Activated effector memory CD4-positive, alpha-beta T cell treated with anti-CD3 and anti-CD28 coated beads, Interleukin-2, amount 50 U/mL, for 16 hours (primary cell): ENCODE results near the gene NRM.
"Not testable (repeated sequence)": the region's sequence is repeated elsewhere in the genome, so short reads cannot be mapped to it uniquely, and the experiment has no call there.

Experiments used
- DNase-seq: peaks from one replicate; pipeline ENCODE4 v3.0.0-alpha.2; 2020

The NRM gene, protein sequence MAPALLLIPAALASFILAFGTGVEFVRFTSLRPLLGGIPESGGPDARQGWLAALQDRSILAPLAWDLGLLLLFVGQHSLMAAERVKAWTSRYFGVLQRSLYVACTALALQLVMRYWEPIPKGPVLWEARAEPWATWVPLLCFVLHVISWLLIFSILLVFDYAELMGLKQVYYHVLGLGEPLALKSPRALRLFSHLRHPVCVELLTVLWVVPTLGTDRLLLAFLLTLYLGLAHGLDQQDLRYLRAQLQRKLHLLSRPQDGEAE

DNA sequence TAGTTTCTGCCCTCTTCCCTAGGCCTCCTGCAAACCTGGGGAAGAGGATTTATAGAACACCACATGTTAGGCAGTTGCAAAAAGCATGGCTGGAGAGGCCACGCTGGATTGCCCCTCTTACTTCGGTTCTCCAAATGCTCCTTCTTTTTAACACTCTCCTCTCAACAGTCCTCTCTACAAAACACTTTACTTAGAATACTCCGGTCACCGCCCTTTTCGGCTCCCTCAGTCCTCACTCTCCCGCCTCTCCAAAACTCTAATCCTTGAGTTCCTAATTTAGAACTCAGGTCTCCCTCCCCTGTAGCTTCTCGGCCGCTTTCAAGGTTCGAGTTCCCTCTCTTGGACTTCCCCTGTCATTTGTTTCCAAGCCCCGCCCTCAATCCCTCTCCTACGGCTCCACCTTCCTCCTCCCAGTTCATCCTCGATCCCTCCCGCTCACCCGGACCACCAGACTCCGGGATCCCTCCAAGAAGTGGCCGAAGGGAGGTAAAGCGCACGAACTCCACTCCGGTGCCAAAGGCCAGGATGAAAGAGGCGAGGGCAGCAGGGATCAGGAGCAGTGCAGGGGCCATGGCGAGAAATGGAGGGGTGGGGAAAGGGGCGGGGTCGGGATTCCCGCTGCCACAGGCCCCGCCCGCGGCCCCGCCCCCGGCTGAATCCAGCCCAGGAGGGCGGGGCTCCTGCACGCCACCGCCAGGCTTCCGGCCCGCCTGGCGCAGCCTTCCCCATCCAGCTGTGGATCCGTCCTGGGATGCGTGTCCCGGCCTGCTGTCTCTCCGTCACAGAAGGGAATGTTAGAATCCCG is at the start of gene NRM:
Gene NRM, minus strand, starts transcription at position 582 of the 805 bp plus-strand sequence. Its CDS starts 10 bp downstream, at position 572.
- peak; percentile 91 for DNase-seq

DNA sequence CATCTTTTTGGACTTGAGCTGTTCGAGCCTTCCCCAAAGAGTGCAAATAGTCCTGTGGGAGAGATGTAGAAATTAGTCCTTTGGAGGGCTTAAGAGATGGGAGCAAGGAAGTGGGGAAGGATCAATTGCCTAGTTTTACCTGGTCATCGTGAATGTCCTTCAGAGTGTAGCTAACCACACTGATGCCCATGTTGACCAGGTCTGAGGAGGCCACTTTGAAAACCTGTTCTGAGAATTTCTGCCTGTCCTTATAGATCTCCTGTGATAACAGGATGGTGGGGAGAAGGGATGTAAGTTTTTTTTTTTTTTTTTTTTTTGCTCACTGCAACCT is 49.7 kb upstream of the NRM start:
- no peak for DNase-seq

DNA sequence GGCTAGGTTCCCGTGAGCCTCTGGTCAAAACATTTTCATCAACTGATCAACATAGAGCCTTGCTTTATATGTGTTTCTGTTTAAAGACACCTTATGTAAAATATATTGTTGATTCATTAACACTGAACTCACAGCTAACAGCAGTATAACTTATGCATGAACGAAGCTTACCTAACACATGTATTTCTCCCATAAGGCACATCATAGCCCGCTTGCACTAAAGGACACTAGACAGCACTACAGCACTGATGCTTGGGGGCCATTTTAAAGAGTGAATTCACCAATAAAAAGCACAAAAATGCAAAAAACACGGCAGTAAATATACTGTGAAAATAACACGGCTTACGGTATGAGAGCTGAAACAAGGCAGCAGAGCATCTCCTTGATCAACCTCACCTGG is 47.7 kb upstream of the NRM start:
- no peak for DNase-seq

DNA sequence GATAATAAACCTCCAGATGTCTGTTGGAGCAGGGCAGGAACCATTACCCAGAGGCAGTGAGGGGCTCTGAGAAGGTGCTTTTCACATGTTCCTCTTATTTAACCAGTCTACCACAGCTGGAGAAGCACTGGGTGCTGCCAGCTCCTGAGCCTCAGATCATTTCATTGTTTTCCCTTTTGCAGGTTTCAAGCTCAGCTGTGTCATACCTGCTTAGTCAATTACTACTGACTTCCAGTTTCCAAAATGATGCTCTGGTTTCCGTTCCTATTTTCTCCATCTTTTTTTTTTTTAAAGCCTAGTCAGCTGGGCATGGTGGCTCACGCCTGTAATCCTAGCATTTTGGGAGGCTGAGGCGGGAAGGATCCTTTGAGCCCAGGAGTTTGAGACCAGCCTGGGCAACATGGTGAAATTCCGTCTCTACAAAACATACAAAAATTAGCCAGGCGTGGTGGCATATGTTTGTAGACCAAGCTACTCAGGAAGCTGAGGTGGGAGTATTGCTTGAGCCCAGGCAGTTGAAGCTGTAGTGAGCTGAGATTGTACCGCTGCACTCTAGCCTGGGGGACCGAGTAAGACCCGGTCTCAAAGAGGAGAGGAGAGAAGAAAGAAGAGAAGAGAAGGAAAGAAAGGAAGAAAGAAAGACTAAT is 45.0 kb upstream of the NRM start:
- DNase-seq = no peak

DNA sequence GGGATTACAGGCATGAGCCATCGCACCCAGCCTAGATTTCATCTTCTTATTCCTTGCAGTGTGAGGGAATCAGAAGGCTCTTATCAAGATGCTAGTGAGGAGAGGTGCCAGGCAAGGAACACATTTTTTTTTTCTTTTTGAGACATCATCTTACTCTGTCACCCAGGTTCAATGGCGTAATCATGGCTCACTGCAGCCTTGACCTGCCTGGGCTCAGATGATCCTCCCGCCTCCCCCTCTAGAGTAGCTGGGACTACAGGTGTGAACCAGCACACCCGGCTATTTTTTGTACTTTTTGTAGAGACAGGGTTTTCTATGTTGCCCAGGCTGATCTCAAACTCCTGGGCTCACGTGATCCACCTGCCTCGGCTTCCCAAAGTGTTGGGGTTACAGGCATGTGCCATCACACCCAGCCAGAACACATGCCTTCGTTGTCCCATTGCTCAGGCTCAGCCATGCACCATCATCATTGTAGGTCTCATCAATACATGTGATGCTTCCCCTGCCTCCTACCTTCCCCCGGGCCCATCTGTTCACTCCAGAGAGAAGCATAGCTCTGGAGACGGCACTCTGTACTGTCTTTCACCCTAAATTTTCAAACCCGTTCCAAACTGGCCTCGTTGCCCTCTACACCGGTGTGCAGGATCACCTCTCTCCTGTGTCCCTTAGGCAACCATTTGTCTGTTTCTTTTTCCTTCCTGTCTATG is 41.6 kb upstream of the NRM start:
- DNase-seq = no peak

DNA sequence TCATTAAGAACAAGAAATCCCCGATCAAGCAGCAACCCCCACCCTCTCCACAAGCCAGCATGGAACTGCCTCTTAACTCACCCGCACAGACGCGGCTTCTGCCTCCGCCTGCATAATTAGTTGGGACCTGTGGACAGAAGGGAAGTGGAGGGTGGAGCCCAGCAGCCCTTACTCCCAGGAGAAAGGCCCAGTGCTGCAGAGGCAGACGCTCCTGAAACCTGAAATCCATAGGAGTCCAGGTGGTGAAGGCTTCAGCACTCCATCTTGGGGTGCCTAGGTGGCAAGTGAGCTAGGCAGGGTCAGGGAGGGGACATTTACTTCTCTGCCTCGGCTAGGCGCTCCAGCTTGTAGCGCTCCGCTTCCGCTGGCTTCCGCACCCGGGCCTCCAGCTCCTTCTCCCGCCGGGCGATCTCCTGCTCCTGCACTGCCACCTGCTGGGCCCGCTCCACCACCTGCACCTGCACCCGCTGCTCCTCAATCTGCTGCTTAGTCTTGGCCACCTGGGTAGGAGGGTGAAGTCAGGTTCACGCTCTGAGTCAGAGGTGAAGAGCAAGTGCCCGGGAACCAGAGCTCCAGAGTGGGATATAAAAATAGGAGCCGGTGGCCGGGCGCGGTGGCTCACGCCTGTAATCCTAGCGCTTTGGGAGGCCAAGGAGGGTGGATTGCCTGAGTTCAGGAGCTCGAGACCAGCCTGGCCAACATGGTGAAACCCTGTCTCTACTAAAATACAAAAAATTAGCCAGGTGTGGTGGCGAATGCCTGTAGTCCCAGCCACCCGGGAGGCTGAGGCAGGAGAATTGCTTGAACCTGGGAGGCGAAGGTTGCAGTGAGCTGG is 40.0 kb upstream of the NRM start:
- DNase-seq = peak; percentile 95

DNA sequence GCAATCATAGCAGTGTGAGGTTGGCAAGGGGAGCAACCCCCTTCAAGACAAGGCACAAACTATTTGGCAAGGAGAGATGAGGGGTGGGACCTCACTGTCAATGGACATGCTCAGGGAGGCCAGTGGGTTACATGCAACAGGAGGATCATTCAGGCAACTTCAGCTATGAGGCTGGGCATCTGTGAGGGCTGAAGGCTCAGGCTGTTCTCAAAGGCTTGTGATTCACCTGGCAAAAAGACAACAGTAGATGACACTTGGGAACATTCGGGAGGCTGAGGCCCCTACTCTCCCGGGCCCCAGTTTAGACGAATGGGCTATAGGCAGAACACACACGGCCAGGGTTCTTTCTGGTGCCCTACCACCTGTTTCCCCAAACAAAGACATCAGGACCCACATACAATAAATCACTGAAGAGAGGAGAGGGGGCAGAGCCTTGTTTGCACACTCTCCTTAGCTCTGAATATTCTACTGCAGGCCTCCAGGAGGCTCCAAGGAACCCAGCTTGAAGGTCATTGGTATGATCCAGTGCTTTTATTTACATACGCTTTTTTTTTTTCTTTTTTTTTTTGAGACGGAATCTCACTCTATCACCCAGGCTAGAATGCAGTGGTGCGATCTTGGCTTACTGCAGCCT is 37.3 kb upstream of the NRM start:
- no peak for DNase-seq

DNA sequence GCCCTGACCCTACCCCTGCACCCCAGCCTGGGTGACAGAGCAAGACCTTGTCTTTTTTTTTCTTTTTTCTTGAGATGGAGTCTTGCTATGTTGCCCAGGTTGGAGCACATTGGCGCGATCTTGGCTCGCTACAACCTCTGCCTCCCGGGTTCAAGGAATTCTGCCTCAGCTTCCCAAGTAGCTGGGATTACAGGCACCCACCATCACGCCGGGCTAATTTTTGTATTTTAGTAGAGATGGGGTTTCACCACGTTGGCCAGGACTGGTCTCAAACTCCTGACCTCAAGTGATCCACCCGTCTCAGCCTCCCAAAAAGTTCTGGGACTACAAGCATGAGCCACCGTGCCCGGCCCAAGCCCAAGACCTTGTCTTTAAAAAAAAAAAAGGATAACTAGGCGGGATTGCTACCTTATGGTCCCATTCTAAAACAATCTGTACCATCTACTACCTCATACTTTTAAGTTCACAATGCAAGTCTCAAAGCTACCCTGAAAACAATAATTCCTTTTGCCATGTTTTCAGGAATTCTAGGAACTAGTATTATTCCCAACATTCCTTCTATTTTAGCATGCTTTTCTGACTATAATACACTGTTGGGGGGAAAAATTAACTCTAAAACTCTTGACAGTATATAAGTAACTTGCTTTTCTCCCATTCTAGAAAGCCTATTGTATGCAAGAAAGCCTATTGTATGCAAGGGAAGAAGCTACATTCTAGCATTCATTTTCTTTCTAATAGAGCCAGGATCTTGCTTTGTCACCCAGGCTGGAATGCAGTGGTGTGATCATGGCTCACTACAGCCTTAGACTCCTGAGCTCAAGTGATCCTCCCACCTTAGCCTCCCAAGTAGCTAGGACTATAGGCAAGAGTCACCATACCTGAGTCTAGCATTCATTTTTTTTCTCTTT is 36.0 kb upstream of the NRM start:
- no peak for DNase-seq

DNA sequence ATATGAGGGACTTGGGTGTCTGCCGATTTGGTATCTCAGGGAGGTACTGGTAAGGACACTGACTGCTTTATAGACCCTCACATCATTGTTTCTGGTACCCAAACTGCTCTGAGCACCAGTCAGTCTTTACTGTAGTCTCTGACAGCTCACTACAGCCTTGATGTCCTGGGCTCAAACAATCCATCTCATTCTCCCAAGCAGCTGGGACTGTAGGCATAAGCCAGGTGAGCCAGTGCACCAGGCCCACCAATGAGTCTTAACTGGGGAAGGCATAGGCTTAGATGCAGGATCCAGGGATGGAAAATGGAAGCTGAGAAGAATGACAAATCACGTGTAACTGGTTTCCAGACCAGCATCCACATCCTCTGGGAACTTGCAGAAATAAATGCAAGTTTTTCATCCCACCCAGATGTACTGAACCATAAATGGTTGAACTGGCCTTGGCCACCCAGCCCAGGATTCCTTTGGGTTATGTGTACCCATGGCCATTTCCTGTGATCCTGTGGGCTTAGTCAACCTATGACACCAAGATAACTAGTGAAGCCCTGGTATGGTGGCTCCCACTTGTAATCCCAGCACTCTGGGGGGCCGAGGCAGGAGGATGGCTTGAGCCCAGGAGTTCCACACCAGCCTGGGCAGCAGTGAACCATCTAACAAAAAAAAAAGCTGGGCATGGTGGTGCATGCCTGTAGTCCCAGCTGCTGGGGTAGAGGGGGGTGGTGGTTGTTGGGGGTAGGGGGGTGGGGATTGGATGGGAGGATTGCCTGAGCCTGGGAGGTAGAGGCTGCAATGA is 35.1 kb upstream of the NRM start:
- DNase-seq = no peak

DNA sequence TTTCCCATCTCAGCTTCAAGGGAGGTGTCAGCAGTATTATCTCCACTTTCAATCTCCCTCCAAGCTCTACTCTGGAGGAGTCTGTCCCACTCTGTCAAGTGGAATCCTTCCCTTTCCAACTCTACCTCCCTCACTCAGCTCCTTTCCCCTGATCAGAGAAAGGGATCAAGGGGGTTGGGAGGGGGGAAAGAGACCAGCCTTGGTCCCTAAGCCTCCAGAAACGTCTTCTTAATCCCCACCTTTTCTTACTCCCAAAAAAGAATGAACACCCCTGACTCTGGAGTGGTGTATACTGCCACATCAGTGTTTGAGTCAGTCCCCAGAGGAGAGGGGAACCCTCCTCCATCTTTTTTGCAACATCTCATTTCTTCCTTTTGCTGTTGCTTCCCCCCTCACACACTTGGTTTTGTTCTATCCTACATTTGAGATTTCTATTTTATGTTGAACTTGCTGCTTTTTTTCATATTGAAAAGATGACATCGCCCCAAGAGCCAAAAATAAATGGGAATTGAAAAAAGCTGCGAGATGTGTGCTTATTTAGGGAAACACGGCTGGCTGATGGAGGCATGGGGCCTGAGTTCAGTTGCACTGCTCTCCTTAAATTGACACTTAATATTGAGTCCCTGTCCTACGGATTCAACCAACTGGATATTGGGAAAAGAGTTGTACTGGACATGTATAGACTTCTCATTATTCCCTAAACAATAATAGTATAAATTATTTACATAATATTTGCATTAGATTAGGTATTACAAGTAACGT is 34.3 kb upstream of the NRM start:
- DNase-seq = no peak

DNA sequence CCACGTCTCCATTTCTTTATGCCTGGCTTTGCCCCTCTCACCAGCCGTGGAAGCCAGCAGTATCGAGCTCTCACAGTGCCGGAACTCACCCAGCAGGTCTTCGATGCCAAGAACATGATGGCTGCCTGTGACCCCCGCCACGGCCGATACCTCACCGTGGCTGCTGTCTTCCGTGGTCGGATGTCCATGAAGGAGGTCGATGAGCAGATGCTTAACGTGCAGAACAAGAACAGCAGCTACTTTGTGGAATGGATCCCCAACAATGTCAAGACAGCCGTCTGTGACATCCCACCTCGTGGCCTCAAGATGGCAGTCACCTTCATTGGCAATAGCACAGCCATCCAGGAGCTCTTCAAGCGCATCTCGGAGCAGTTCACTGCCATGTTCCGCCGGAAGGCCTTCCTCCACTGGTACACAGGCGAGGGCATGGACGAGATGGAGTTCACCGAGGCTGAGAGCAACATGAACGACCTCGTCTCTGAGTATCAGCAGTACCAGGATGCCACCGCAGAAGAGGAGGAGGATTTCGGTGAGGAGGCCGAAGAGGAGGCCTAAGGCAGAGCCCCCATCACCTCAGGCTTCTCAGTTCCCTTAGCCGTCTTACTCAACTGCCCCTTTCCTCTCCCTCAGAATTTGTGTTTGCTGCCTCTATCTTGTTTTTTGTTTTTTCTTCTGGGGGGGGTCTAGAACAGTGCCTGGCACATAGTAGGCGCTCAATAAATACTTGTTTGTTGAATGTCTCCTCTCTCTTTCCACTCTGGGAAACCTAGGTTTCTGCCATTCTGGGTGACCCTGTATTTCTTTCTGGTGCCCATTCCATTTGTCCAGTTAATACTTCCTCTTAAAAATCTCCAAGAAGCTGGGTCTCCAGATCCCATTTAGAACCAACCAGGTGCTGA is 33.3 kb upstream of the NRM start:
- not testable (repeated sequence) for DNase-seq

DNA sequence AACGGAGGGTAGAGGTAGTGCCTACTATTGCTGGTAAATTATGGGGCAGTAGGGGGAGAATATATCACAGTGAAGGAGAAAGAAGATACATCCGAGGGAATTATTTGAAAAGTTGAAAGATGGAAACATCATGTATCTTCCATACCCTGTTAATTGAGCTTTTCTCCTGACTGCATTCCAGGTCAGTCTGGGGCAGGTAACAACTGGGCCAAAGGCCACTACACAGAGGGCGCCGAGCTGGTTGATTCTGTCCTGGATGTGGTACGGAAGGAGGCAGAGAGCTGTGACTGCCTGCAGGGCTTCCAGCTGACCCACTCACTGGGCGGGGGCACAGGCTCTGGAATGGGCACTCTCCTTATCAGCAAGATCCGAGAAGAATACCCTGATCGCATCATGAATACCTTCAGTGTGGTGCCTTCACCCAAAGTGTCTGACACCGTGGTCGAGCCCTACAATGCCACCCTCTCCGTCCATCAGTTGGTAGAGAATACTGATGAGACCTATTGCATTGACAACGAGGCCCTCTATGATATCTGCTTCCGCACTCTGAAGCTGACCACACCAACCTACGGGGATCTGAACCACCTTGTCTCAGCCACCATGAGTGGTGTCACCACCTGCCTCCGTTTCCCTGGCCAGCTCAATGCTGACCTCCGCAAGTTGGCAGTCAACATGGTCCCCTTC is 32.5 kb upstream of the NRM start:
- not testable (repeated sequence) for DNase-seq

DNA sequence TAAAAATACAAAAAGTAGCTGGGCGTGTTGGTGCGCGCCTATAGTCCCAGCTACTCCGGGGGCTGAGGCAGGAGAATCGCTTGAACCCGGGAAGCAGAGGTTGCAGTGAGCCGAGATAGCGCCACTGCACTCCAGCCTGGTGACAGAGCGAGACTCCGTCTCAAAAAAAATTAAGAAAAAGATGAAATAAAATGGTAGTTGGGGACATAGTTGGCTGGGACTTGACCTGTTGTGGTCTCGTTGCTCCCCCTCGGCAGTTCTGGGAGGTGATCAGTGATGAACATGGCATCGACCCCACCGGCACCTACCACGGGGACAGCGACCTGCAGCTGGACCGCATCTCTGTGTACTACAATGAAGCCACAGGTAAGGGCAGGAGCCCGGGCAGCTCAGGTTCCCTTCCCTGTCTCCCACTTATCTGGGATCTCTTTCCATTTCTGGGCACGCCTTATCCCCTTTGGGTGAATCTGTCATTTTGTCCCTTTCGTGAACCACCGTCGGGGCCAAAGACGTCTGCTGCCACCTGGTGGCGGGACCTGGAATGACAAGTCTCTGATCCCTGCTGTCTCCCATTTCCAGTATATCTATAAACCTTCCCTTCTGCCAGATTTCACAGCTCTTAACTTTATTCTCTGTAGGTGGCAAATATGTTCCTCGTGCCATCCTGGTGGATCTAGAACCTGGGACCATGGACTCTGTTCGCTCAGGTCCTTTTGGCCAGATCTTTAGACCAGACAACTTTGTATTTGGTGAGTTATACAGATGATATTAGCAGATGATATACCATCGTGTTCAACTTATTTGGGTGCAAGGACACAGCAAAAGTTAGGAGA is 31.7 kb upstream of the NRM start:
- peak; percentile 96 for DNase-seq

DNA sequence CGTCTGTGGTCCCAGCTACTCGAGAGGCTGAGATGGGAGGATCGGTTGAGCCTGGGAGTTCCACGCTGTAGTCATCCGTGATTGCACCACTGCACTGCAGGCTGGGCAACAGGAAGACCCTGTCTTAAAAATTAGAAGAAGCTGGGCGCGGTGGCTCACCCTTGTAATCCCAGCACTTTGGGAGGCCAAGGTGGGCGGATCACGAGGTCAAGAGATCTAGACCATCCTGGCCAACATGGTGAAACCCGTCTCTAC is 31.2 kb upstream of the NRM start:
- DNase-seq = not testable (repeated sequence)

DNA sequence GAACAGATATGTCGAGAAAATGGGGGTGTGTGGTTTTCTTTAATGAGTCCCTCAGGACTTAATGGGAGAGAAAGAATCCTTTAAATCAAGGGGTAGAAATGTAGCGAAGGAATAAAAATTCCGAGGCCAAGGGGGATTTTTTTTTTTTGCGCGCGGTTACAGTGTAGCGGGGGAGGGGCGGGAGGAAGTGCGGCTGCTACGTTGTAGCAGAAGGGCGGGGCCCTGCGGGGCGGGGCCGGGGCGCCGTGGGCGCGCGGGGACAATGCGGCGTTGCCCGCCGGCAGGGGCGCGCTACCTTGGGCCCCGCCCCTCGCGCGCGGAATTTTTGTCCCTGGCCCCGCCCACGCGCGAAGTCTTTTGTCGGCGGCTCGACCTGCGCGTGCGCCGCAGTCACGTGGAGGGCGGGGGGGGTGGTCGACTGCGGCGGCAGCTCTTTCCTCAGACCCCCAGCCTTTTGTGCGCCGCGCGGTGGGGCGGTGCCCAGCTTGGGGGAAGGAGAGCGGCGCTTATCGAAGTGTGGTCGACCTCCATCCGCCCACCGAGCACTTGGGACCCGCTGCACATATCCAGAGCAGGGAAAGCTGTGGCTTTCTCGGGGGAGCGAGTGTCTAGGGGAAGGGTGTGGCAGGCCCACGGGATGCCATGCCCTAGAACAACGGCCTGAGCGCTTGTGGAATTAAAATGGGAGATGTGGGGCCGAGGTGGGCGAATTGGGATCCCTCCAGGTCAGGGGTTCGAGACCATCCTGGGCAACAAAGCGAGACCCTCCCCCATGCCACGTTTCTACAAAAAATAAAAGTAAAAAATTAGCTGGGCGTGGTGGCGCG is 30.6 kb upstream of the NRM start:
- peak; percentile 98 for DNase-seq

DNA sequence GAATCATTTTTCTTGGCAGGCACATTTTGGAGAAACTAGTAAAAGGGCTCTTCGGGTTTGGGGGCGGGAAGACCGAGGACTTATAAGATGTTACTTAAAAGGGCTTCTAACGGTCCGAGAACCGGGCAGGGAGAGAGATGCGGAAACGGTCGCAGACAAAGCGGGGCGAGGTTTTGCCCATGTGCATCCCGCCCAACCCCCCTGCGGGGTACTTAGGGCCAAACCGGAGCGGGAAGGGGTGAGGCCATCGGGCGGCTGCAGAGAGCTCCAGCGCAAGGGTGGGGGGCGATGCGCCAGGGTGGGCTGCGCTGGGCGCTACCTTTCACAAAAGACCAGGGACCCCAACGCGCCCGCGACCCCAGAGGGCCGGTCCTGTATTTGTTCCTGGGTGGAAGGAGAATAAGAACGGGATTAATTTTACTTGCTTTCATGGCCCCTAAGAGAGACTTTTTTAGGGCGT is 30.0 kb upstream of the NRM start:
- DNase-seq = peak; percentile 88
